ENCODE results near the gene GAK. TPM values are rescaled to one million over a fixed set of nuclear protein-coding genes. Genes with fewer than 3 reads are reported as not detected.

Gene GAK
- polyA plus RNA-seq, 1 donor from 2014 or later, result 58.8 TPM

DNA sequence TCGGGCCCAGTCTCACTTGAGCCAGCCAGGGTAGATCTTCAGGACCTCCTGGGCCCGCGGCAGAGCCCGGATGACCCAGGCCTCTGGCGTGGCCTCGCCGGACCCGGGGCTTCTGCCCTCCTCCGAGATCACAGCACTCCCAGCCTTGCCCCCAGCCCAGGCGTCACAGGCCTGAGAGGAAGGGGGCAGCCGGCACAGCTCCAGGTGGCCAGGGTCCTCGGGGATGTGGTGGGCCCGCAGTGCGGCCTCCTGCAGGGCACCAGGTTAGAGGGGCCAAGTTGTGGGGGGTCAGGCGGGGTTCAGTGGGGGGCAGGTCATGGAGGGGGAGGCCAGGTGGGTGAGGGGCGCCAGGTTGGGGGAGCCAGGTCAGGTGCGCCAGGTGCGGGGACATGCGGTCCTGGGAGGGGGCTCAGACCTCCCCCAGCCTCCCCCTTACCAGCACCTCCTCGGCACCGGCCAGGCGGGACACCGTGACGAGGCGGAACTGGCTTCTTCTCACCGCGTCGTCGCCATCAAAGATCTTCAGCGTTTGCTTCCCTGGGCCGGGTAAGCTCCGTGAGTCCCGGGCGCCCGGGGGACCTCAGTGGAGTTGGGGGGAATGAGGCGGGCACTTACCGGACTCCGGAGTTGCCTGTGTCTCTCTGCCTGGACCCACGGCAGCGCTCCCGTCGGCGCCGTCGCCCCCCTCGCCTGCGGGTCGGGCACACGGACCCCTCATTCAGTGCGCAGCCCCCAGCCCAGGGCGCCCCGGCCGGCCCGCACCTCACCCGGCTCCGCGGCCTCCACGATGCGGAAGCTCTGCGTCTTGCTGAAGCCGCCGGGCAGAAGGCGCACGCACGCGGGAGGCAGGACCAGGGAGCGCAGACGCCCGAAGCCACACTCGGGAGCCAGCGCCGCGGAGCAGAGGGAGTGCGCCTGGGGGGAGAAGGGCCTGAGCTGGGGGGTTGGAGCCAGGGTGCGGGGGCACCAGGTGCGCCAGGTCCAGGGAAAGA is 35.3 kb upstream of the GAK start:
- Histone ChIP-seq H3K4me2 (ENCODE audit: low read length) (no peak overlapping the region), H3K4me3 (ENCODE audit: low read length) (no peak overlapping the region)

DNA sequence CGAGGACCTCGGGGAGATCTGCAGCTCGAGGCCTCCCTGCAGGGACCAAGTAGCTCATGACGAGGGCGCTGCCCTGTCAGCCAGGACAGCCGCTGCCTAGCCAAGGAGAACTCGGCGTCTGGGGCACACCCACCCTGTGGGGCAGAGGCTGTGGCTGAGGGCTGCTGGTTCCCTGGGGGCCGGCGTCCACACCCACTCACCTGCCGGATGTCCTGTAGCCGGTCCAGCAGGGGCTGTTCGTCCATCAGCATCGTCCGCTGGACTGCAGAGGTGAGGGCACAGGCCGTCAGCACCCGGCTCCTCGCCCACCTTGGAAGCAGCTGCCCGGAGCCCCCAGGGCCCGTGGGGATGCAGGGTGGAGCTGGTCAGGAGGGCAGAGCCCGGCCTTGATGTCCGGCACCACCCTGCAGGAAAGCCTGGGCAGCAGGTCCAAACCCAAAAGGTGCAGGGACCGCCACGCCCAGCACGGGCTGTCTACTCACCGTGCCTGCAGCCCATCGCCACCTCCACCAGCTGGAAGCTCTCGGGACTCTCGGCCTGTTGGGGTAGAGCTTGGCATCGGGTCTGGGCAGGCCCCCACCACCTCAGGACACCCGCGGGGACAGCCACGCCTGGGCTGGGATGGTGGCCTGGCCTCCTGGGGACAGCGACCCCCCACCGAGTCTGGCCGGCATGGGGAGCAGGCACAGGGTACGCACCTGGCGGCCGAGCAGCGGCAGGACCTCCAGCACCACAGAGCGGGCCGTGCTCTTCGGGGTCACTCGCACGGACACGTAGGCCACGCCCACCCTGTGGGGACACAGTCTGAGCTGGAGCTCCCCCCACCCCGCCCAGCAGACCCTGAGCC is 34.4 kb upstream of the GAK start:
- no peaks in the 10 kb centered on the region for H3K79me2 ChIP-seq (replicated peaks; ENCODE audit: insufficient read depth, low read length)
- H3K36me3 ChIP-seq (ENCODE audit: insufficient read depth, low read length), result no peaks in the 10 kb centered on the region
- no peaks in the 10 kb centered on the region for H3K9me3 ChIP-seq (ENCODE audit: low read length)
- no peak overlapping the region for H3K4me2 ChIP-seq (ENCODE audit: low read length)
- H3K27me3 ChIP-seq (ENCODE audit: insufficient read depth, low read depth, low read length), result peaks cover 8% of the 10 kb centered on the region
- no peaks in the 10 kb centered on the region for H3K9me2 ChIP-seq (ENCODE audit: insufficient read depth, low read length)
- H2AFZ ChIP-seq (ENCODE audit: low read depth, low read length), result no peak overlapping the region
- no peak overlapping the region for H3K4me3 ChIP-seq (ENCODE audit: low read length)
- H4K20me1 ChIP-seq (ENCODE audit: insufficient read depth), result no peaks in the 10 kb centered on the region
- H3K27ac ChIP-seq (ENCODE audit: low read length), result no peak overlapping the region
- H3K9ac ChIP-seq (ENCODE audit: low read length), result no peak overlapping the region
- H3F3A ChIP-seq (ENCODE audit: insufficient read depth, low read length, poor library complexity, severe bottlenecking), result no peaks in the 10 kb centered on the region
- no peak for TF ChIP-seq SMC3 (conservative IDR thresholded peaks at IDR 0.05; ENCODE audit: poor library complexity)
- TF ChIP-seq POLR2AphosphoS5 (IDR thresholded peaks at IDR 0.05), result no peak
- TF ChIP-seq, protein P1, sequence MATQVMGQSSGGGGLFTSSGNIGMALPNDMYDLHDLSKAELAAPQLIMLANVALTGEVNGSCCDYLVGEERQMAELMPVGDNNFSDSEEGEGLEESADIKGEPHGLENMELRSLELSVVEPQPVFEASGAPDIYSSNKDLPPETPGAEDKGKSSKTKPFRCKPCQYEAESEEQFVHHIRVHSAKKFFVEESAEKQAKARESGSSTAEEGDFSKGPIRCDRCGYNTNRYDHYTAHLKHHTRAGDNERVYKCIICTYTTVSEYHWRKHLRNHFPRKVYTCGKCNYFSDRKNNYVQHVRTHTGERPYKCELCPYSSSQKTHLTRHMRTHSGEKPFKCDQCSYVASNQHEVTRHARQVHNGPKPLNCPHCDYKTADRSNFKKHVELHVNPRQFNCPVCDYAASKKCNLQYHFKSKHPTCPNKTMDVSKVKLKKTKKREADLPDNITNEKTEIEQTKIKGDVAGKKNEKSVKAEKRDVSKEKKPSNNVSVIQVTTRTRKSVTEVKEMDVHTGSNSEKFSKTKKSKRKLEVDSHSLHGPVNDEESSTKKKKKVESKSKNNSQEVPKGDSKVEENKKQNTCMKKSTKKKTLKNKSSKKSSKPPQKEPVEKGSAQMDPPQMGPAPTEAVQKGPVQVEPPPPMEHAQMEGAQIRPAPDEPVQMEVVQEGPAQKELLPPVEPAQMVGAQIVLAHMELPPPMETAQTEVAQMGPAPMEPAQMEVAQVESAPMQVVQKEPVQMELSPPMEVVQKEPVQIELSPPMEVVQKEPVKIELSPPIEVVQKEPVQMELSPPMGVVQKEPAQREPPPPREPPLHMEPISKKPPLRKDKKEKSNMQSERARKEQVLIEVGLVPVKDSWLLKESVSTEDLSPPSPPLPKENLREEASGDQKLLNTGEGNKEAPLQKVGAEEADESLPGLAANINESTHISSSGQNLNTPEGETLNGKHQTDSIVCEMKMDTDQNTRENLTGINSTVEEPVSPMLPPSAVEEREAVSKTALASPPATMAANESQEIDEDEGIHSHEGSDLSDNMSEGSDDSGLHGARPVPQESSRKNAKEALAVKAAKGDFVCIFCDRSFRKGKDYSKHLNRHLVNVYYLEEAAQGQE (IDR thresholded peaks at IDR 0.05; ENCODE audit: borderline replicate concordance), result no peak
- TF ChIP-seq TAF1 (IDR thresholded peaks at IDR 0.05; ENCODE audit: low read depth), result no peak
- TF ChIP-seq, protein P2, sequence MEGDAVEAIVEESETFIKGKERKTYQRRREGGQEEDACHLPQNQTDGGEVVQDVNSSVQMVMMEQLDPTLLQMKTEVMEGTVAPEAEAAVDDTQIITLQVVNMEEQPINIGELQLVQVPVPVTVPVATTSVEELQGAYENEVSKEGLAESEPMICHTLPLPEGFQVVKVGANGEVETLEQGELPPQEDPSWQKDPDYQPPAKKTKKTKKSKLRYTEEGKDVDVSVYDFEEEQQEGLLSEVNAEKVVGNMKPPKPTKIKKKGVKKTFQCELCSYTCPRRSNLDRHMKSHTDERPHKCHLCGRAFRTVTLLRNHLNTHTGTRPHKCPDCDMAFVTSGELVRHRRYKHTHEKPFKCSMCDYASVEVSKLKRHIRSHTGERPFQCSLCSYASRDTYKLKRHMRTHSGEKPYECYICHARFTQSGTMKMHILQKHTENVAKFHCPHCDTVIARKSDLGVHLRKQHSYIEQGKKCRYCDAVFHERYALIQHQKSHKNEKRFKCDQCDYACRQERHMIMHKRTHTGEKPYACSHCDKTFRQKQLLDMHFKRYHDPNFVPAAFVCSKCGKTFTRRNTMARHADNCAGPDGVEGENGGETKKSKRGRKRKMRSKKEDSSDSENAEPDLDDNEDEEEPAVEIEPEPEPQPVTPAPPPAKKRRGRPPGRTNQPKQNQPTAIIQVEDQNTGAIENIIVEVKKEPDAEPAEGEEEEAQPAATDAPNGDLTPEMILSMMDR (IDR thresholded peaks at IDR 0.05; ENCODE audit: poor library complexity, severe bottlenecking), result no peak
- no peak for TF ChIP-seq EP300 (conservative IDR thresholded peaks at IDR 0.05; ENCODE audit: poor library complexity, severe bottlenecking)
- TF ChIP-seq RAD21 (conservative IDR thresholded peaks at IDR 0.05), result no peak

More for the DNA sequence above, 35.3 kb upstream of the GAK start:
- Histone ChIP-seq H3F3A (ENCODE audit: insufficient read depth, low read length, poor library complexity, severe bottlenecking) (no peaks in the 10 kb centered on the region), H3K36me3 (ENCODE audit: insufficient read depth, low read length) (no peaks in the 10 kb centered on the region), H3K9me2 (ENCODE audit: insufficient read depth, low read length) (no peaks in the 10 kb centered on the region), H3K9me3 (ENCODE audit: low read length) (no peaks in the 10 kb centered on the region), H2AFZ (ENCODE audit: low read depth, low read length) (no peak overlapping the region), H3K27ac (ENCODE audit: low read length) (no peak overlapping the region), H3K9ac (ENCODE audit: low read length) (no peak overlapping the region), H4K20me1 (ENCODE audit: insufficient read depth) (no peaks in the 10 kb centered on the region), H3K27me3 (ENCODE audit: insufficient read depth, low read depth, low read length) (peaks cover 8% of the 10 kb centered on the region), H3K79me2 (replicated peaks; ENCODE audit: insufficient read depth, low read length) (no peaks in the 10 kb centered on the region)
- TF ChIP-seq RAD21 (conservative IDR thresholded peaks at IDR 0.05), result no peak
- TF ChIP-seq SMC3 (conservative IDR thresholded peaks at IDR 0.05; ENCODE audit: poor library complexity), result no peak
- TF ChIP-seq MXI1 (conservative IDR thresholded peaks at IDR 0.05; ENCODE audit: poor library complexity, severe bottlenecking), result no peak
- no peak for TF ChIP-seq EZH2 (IDR thresholded peaks at IDR 0.05; ENCODE audit: borderline replicate concordance, insufficient read depth, low read length, poor library complexity, severe bottlenecking)
- TF ChIP-seq, protein P2 (IDR thresholded peaks at IDR 0.05; ENCODE audit: poor library complexity, severe bottlenecking), result no peak
- TF ChIP-seq, protein P1 (IDR thresholded peaks at IDR 0.05; ENCODE audit: borderline replicate concordance), result no peak
- TF ChIP-seq TAF1 (IDR thresholded peaks at IDR 0.05; ENCODE audit: low read depth), result no peak
- no peak for TF ChIP-seq POLR2AphosphoS5 (IDR thresholded peaks at IDR 0.05)
- no peak for TF ChIP-seq EP300 (conservative IDR thresholded peaks at IDR 0.05; ENCODE audit: poor library complexity, severe bottlenecking)
